Smooth muscle cell (in vitro differentiated cells): Measurements from ENCODE around the gene PRLR. TPM values are rescaled to one million over a fixed set of nuclear protein-coding genes. Genes with fewer than 3 reads are reported as not detected.
A peak's percentile ranks its signal among the peaks of the same experiment; 100 is the strongest.

ENCODE experiments used
- DNase-seq: peaks from one replicate; lab custom pipeline; 2025; ENCODE audit not compliant: unreplicated experiment; lab: John Stamatoyannopoulos, UW
- H2AFZ ChIP-seq: fragments of 200-600 bp; sonication (generic); 2 replicates; pipeline ENCODE4 v1.6.0; 2016; ENCODE audit warnings: antibody characterized with exemption, low read depth, mild to moderate bottlenecking
- H3F3A ChIP-seq: fragments of 200-600 bp; sonication (generic); 2 replicates; pipeline ENCODE4 v1.6.0; 2017; ENCODE audit warnings: antibody characterized with exemption, low read depth
- H3K27ac ChIP-seq: fragments of 200-600 bp; sonication (generic); 2 replicates; pipeline ENCODE4 v1.5.1; 2016; ENCODE audit warnings: low read depth, mild to moderate bottlenecking
- H3K27me3 ChIP-seq: fragments of 200-600 bp; sonication (generic); 2 replicates; pipeline ENCODE4 v1.6.1; 2016; ENCODE audit warnings: low read depth, mild to moderate bottlenecking
- H3K36me3 ChIP-seq: fragments of 200-600 bp; sonication (generic); 2 replicates; pipeline ENCODE4 v1.5.1; 2016; ENCODE audit warnings: low read depth
- H3K4me1 ChIP-seq: fragments of 200-600 bp; sonication (generic); 2 replicates; pipeline ENCODE4 v1.5.1; 2016; ENCODE audit warnings: low read depth
- H3K4me2 ChIP-seq: fragments of 200-600 bp; sonication (generic); 2 replicates; pipeline ENCODE4 v1.6.0; 2016; ENCODE audit warnings: mild to moderate bottlenecking
- H3K4me3 ChIP-seq: fragments of 200-600 bp; sonication (generic); 2 replicates; pipeline ENCODE4 v1.5.1; 2016; ENCODE audit warnings: mild to moderate bottlenecking
- H3K79me2 ChIP-seq: fragments of 200-600 bp; sonication (generic); 2 replicates; pipeline ENCODE4 v1.6.0; 2016; ENCODE audit warnings: low read depth, mild to moderate bottlenecking
- H3K9ac ChIP-seq: fragments of 200-600 bp; sonication (generic); 2 replicates; pipeline ENCODE4 v1.6.0; 2016; ENCODE audit warnings: low read depth
- H3K9me3 ChIP-seq: fragments of 200-600 bp; sonication (generic); replicated peaks from 2 replicates; pipeline ENCODE4 v1.5.1; 2016; ENCODE audit warnings: low read depth
- H4K20me1 ChIP-seq: fragments of 200-600 bp; sonication (generic); 2 replicates; pipeline ENCODE4 v1.6.0; 2016; ENCODE audit warnings: low read depth
- CTCF ChIP-seq: fragments of 200-600 bp; sonication (generic); IDR thresholded peaks from 2 replicates; pipeline ENCODE4 v1.5.1; 2017; ENCODE audit warnings: borderline replicate concordance, mild to moderate bottlenecking, antibody characterized with exemption; ENCODE audit not compliant: insufficient read depth, poor library complexity, severe bottlenecking
- WGBS: methylation state at CpG from one replicate; pipeline ENCODE4 v1.1.7; 2016; ENCODE audit warnings: low lambda C conversion rate; 5-methylcytosine and 5-hydroxymethylcytosine counted together
- polyA plus RNA-seq: library from polyadenylated mRNA; unstranded; fragments of >200 nt; fragmentation: Nextera tagmentation; extraction: Ambion mirVana; gene quantifications from 2 replicates; pipeline ENCODE4 v1.2.1, GENCODE V29; 2016
- total RNA-seq: library from RNA; depleted of rRNA; stranded (reverse); fragments of >200 nt; gene quantifications from 2 replicates; pipeline ENCODE4 v1.2.3, GENCODE V29; 2014

PRLR gene
- total and polyA plus RNA-seq, 2 experiments from 2014 or later, result 2.3 to 47.4 TPM

GRCh38 chr5:35229076-35230037, 930 bp downstream of the PRLR start:
- Histone ChIP-seq H3F3A (no peaks in the 10 kb centered on the region), H2AFZ (peak overlapping the region; percentile 80), H3K4me3 (peak overlapping the region; percentile 69), H3K9me3 (no peaks in the 10 kb centered on the region), H3K4me1 (no peaks in the 10 kb centered on the region), H3K27me3 (no peaks in the 10 kb centered on the region), H3K4me2 (peak overlapping the region; percentile 96), H3K9ac (peak overlapping the region; percentile 28), H3K79me2 (no peaks in the 10 kb centered on the region), H4K20me1 (no peaks in the 10 kb centered on the region), H3K27ac (no peak overlapping the region), H3K36me3 (no peaks in the 10 kb centered on the region)
- 8% methylated on average over 29 of the region's 30 CpGs for WGBS
- DNase-seq, result no peak
- TF ChIP-seq CTCF, result peak; percentile 22

GRCh38 chr5:35228310-35228709, 2.0 kb downstream of the PRLR start:
- Histone ChIP-seq H3F3A (no peaks in the 10 kb centered on the region), H2AFZ (no peak overlapping the region), H3K4me2 (peak overlapping the region; percentile 96), H3K9me3 (no peaks in the 10 kb centered on the region), H3K27me3 (no peaks in the 10 kb centered on the region), H3K4me1 (no peaks in the 10 kb centered on the region), H3K36me3 (no peaks in the 10 kb centered on the region), H4K20me1 (no peaks in the 10 kb centered on the region), H3K79me2 (no peaks in the 10 kb centered on the region), H3K4me3 (peak overlapping the region; percentile 69), H3K27ac (no peak overlapping the region), H3K9ac (no peak overlapping the region)
- DNase-seq, result no peak
- no peak for TF ChIP-seq CTCF
- WGBS, result 50% methylated on average over 2 of the region's 2 CpGs

GRCh38 chr5:35227720-35228119, 2.6 kb downstream of the PRLR start:
- H3K4me2 ChIP-seq, result no peak overlapping the region
- H3K9me3 ChIP-seq, result no peaks in the 10 kb centered on the region
- H4K20me1 ChIP-seq, result no peaks in the 10 kb centered on the region
- no peak for DNase-seq
- no peaks in the 10 kb centered on the region for H3K4me1 ChIP-seq
- no peaks in the 10 kb centered on the region for H3F3A ChIP-seq
- TF ChIP-seq CTCF, result no peak
- H3K4me3 ChIP-seq, result peak overlapping the region; percentile 69
- H3K79me2 ChIP-seq, result no peaks in the 10 kb centered on the region
- no peaks in the 10 kb centered on the region for H3K27me3 ChIP-seq
- no peak overlapping the region for H2AFZ ChIP-seq
- no peaks in the 10 kb centered on the region for H3K36me3 ChIP-seq
- no peak overlapping the region for H3K27ac ChIP-seq
- no peak overlapping the region for H3K9ac ChIP-seq
- 87% methylated on average over 4 of the region's 4 CpGs for WGBS
